GM23338 (cell line): ENCODE results near the gene GADL1. TPM values are rescaled to one million over a fixed set of nuclear protein-coding genes. Genes with fewer than 3 reads are reported as not detected.

Experiments used
- ATAC-seq: fragments of 200-7000 bp; cut with Tn5 transposase; 3 replicates; pipeline ENCODE4 v1.9.1; 2020
- DNase-seq: peaks from one replicate; pipeline ENCODE4 v3.0.0-alpha.2; 2015; ENCODE audit warnings: low spot score
- H2AFZ ChIP-seq: fragments of 200-600 bp; sonication (generic); 2 replicates; pipeline ENCODE4 v1.8.0; 2016; ENCODE audit warnings: antibody characterized with exemption, mild to moderate bottlenecking, moderate library complexity
- H3F3A ChIP-seq: fragments of 200-600 bp; sonication (generic); replicated peaks from 2 replicates; pipeline ENCODE4 v1.8.0; 2017; ENCODE audit warnings: antibody characterized with exemption, mixed run types, low read depth
- H3K27ac ChIP-seq: fragments of 200-600 bp; sonication (generic); 2 replicates; pipeline ENCODE4 v1.6.1; 2016; ENCODE audit warnings: low read depth
- H3K27me3 ChIP-seq: fragments of 200-600 bp; sonication (generic); 2 replicates; pipeline ENCODE4 v1.8.0; 2016; ENCODE audit warnings: mild to moderate bottlenecking, mixed run types, moderate library complexity; ENCODE audit not compliant: insufficient read depth
- H3K36me3 ChIP-seq: fragments of 200-600 bp; sonication (generic); 2 replicates; pipeline ENCODE4 v1.8.0; 2016; ENCODE audit warnings: mild to moderate bottlenecking; ENCODE audit not compliant: insufficient read depth
- H3K4me1 ChIP-seq: fragments of 200-600 bp; sonication (generic); 2 replicates; pipeline ENCODE4 v1.8.0; 2016; ENCODE audit warnings: mild to moderate bottlenecking, moderate library complexity; ENCODE audit not compliant: insufficient read depth
- H3K4me2 ChIP-seq: fragments of 200-600 bp; sonication (generic); 2 replicates; pipeline ENCODE4 v1.7.1; 2017; ENCODE audit warnings: mixed run types
- H3K4me3 ChIP-seq: fragments of 200-600 bp; sonication (generic); 2 replicates; pipeline ENCODE4 v1.6.1; 2016; ENCODE audit warnings: mixed run types
- H3K79me2 ChIP-seq: fragments of 200-600 bp; sonication (generic); replicated peaks from 2 replicates; pipeline ENCODE4 v1.8.0; 2017; ENCODE audit warnings: mild to moderate bottlenecking; ENCODE audit not compliant: insufficient read depth
- H3K9me2 ChIP-seq: fragments of 200-600 bp; sonication (generic); 2 replicates; pipeline ENCODE4 v1.8.0; 2017; ENCODE audit not compliant: insufficient read depth
- H4K20me1 ChIP-seq: fragments of 200-600 bp; sonication (generic); replicated peaks from 2 replicates; pipeline ENCODE4 v1.8.0; 2017; ENCODE audit warnings: mild to moderate bottlenecking; ENCODE audit not compliant: insufficient read depth
- H3K27ac Mint-ChIP-seq: 2 replicates; pipeline ENCODE4 v1.8.0; 2020; ENCODE audit warnings: inconsistent platforms, mild to moderate bottlenecking, moderate library complexity, mixed read lengths
- H3K27me3 Mint-ChIP-seq: 3 replicates; pipeline ENCODE4 v1.8.0; 2022; ENCODE audit warnings: low read depth, mild to moderate bottlenecking, moderate library complexity, mixed read lengths, inconsistent platforms; ENCODE audit not compliant: insufficient read depth, poor library complexity
- H3K36me3 Mint-ChIP-seq: 3 replicates; pipeline ENCODE4 v1.8.0; 2021; ENCODE audit warnings: low read depth, mild to moderate bottlenecking, inconsistent platforms, moderate library complexity, mixed read lengths
- H3K4me1 Mint-ChIP-seq: 3 replicates; pipeline ENCODE4 v1.8.0; 2020; ENCODE audit warnings: mild to moderate bottlenecking, inconsistent platforms, mixed read lengths
- H3K4me3 Mint-ChIP-seq: 3 replicates; pipeline ENCODE4 v1.8.0; 2021; ENCODE audit warnings: moderate library complexity, mild to moderate bottlenecking, inconsistent platforms, mixed read lengths
- H3K9me3 Mint-ChIP-seq: 3 replicates; pipeline ENCODE4 v1.8.0; 2020; ENCODE audit warnings: moderate library complexity, mild to moderate bottlenecking, inconsistent platforms, mixed read lengths
- CREB1 ChIP-seq: fragments of 250-450 bp; sonication (Bioruptor Pico); IDR thresholded peaks from 2 replicates; pipeline ENCODE4 v1.5.0; 2020; ENCODE audit warnings: low read depth, mild to moderate bottlenecking, moderate library complexity
- CTCF ChIP-seq, 2 experiments: fragments of 200-600 bp in 1 of 2; sonication (generic) in 1 of 2; conservative IDR thresholded peaks; 2 replicates each; pipeline versions ENCODE4 v1.5.1 to v1.6.1; 2016 to 2017; ENCODE audit warnings: antibody characterized with exemption in 2 of 2, low read depth in 2 of 2, mild to moderate bottlenecking in 2 of 2, moderate library complexity in 1 of 2
- ETS1 ChIP-seq: IDR thresholded peaks from 2 replicates; pipeline ENCODE4 v1.6.1; 2016; ENCODE audit warnings: antibody characterized with exemption
- EZH2 ChIP-seq: fragments of 200-600 bp; sonication (generic); IDR thresholded peaks from one replicate; pipeline ENCODE4 v1.8.0; 2017; ENCODE audit warnings: antibody characterized with exemption, mild to moderate bottlenecking, low read depth; ENCODE audit not compliant: unreplicated experiment
- EZH2phosphoT487 ChIP-seq: fragments of 200-600 bp; sonication (generic); IDR thresholded peaks from one replicate; pipeline ENCODE4 v1.8.1; 2018; ENCODE audit warnings: antibody characterized with exemption; ENCODE audit not compliant: unreplicated experiment
- NANOG ChIP-seq: IDR thresholded peaks from 2 replicates; pipeline ENCODE4 v1.6.1; 2016; ENCODE audit warnings: antibody characterized with exemption, borderline replicate concordance
- POLR2AphosphoS5 ChIP-seq: IDR thresholded peaks from 2 replicates; pipeline ENCODE4 v1.6.1; 2016; ENCODE audit warnings: antibody characterized with exemption, low read depth
- REST ChIP-seq: IDR thresholded peaks from one replicate; pipeline ENCODE4 v1.6.1; 2018; ENCODE audit warnings: antibody characterized with exemption; ENCODE audit not compliant: unreplicated experiment
- ZNF114 ChIP-seq: fragments of 250-450 bp; sonication (Bioruptor Pico); IDR thresholded peaks from 2 replicates; pipeline ENCODE4 v1.5.0; 2020; ENCODE audit warnings: mild to moderate bottlenecking, moderate library complexity
- ZNF331 ChIP-seq: fragments of 250-450 bp; sonication (Bioruptor Pico); IDR thresholded peaks from 2 replicates; pipeline ENCODE4 v1.5.0; 2020; ENCODE audit warnings: low read depth, mild to moderate bottlenecking, moderate library complexity
- ZNF462 ChIP-seq: fragments of 250-450 bp; sonication (Bioruptor Pico); IDR thresholded peaks from 2 replicates; pipeline ENCODE4 v1.5.0; 2020; ENCODE audit warnings: mild to moderate bottlenecking, moderate library complexity
- polyA plus RNA-seq: library from polyadenylated mRNA; unstranded; fragments of >200 nt; fragmentation: Nextera tagmentation; extraction: Ambion mirVana; gene quantifications from 2 replicates; pipeline ENCODE4 v1.2.1, GENCODE V29; 2016
- total RNA-seq: library from RNA; depleted of rRNA; stranded (reverse); fragments of >200 nt; shearing (Covaris generic); gene quantifications from 2 replicates; pipeline ENCODE4 v1.2.3, GENCODE V29; 2014

The GADL1 gene
- total and polyA plus RNA-seq, 2 experiments from 2014 or later, result 0.35 to 0.50 TPM

- TF ChIP-seq CREB1 (CRISPR knock-in tag) (no peak), EZH2phosphoT487 (no peak), EZH2 (no peak), ZNF462 (CRISPR knock-in tag) (no peak), POLR2AphosphoS5 (no peak), CTCF (conservative IDR thresholded peaks at IDR 0.05; ENCODE audit: low read depth in 2 of 2) (no peak), NANOG (no peak), ZNF331 (CRISPR knock-in tag) (no peak), ETS1 (no peak), REST (no peak), ZNF114 (CRISPR knock-in tag) (no peak)
- no peaks in the 10 kb centered on the region for H3K4me1 ChIP-seq
- Mint-ChIP-seq H3K36me3 (no peaks in the 10 kb centered on the region), H3K9me3 (peaks cover 4% of the 10 kb centered on the region; the same call in 2 of the 3 replicates), H3K4me3 (no peak overlapping the region), H3K4me1 (no peaks in the 10 kb centered on the region), H3K27me3 (no peaks in the 10 kb centered on the region), H3K27ac (no peak overlapping the region)
- H4K20me1 ChIP-seq, result no peaks in the 10 kb centered on the region
- no peak overlapping the region for H2AFZ ChIP-seq
- DNase-seq (no peak), ATAC-seq (no peak)
- H3K27ac ChIP-seq, result no peak overlapping the region
- H3K27me3 ChIP-seq, result no peaks in the 10 kb centered on the region
- no peaks in the 10 kb centered on the region for H3F3A ChIP-seq
- H3K79me2 ChIP-seq, result no peaks in the 10 kb centered on the region
- no peak overlapping the region for H3K4me2 ChIP-seq
- no peaks in the 10 kb centered on the region for H3K36me3 ChIP-seq
- H3K9me2 ChIP-seq, result 0 out of 2 replicates have a peak, but pooled peaks cover 10% of the 10 kb centered on the region
- no peak overlapping the region for H3K4me3 ChIP-seq
Measured at GRCh38 chr3:30940740-30941139, 46.3 kb upstream of the GADL1 start.
